Stimulated activated CD4-positive, alpha-beta T cell treated with anti-CD3 and anti-CD28 coated beads, Interleukin-1b, Interleukin-23, amount 100 ng/mL, for 1 hour (primary cell): ENCODE results near the gene ATP6V1E1.

Source experiments
- DNase-seq, 2 donors: peaks; one replicate each; pipeline ENCODE4 v3.0.0-alpha.2; 2020; ENCODE audit warnings: low read depth in 2 of 2

The ATP6V1E1 gene

DNA sequence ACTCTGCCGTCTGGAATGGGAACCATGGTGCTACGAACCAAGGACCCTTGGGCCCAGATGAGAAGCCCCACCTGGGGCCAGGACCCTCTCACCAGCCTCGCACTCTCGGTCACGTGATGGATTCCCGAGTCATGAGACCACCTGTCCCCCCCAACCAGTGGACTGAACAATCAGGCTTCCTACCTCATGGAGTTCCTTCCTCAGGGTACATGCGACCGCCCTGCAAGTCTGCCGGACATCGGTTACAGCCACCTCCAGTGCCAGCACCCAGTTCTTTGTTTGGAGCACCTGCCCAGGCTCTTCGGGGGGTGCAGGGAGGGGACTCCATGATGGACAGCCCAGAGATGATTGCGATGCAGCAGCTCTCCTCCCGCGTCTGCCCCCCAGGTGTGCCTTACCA lies 86.1 kb downstream of the ATP6V1E1 start:
- DNase-seq = no peak
